ENCODE data around the gene JUP.
A peak's percentile ranks its signal among the peaks of the same experiment; 100 is the strongest.

Gene JUP

GRCh38 chr17:41785091-41785858 lies 1.2 kb downstream of the JUP start:
- TF ChIP-seq MYC (IDR thresholded peaks at IDR 0.05; ENCODE audit: low read depth, low read length) (peak; percentile 54; the same call in 1 of the 2 replicates), MAX (IDR thresholded peaks at IDR 0.05; ENCODE audit: low read depth, low read length) (no peak), POLR2A (IDR thresholded peaks at IDR 0.05; ENCODE audit: extremely low read depth, insufficient read length) (no peak), CTCF (IDR thresholded peaks at IDR 0.05; ENCODE audit: low read depth, low read length) (no peak)
- H3K4me3 ChIP-seq (ENCODE audit: low read depth, low read length) = peak overlapping the region; percentile 66
- DNase-seq (ENCODE audit: low read depth) = peak; percentile 93

GRCh38 chr17:41784207-41784744 lies 2.2 kb downstream of the JUP start:
- peak; percentile 97 for DNase-seq (ENCODE audit: low read depth)
- peak overlapping the region; percentile 66 for H3K4me3 ChIP-seq (ENCODE audit: low read depth, low read length)
- no peak for TF ChIP-seq MAX (IDR thresholded peaks at IDR 0.05; ENCODE audit: low read depth, low read length)
- no peak for TF ChIP-seq CTCF (IDR thresholded peaks at IDR 0.05; ENCODE audit: low read depth, low read length)
- TF ChIP-seq POLR2A (IDR thresholded peaks at IDR 0.05; ENCODE audit: extremely low read depth, insufficient read length) = no peak
- TF ChIP-seq MYC (IDR thresholded peaks at IDR 0.05; ENCODE audit: low read depth, low read length) = no peak

- no peak for TF ChIP-seq POLR2A (IDR thresholded peaks at IDR 0.05; ENCODE audit: extremely low read depth, insufficient read length)
- no peak for TF ChIP-seq MAX (IDR thresholded peaks at IDR 0.05; ENCODE audit: low read depth, low read length)
- TF ChIP-seq CTCF (IDR thresholded peaks at IDR 0.05; ENCODE audit: low read depth, low read length) = no peak
- no peak for TF ChIP-seq MYC (IDR thresholded peaks at IDR 0.05; ENCODE audit: low read depth, low read length)
- no peak overlapping the region for H3K4me3 ChIP-seq (ENCODE audit: low read depth, low read length)
- DNase-seq (ENCODE audit: low read depth) = no peak
Observed at GRCh38 chr17:41782142-41782541, 4.4 kb downstream of the JUP start.

GRCh38 chr17:41781404-41782110 lies 5.0 kb downstream of the JUP start:
- DNase-seq (ENCODE audit: low read depth) = peak; percentile 44
- TF ChIP-seq CTCF (IDR thresholded peaks at IDR 0.05; ENCODE audit: low read depth, low read length) = no peak
- no peak for TF ChIP-seq MAX (IDR thresholded peaks at IDR 0.05; ENCODE audit: low read depth, low read length)
- no peak for TF ChIP-seq POLR2A (IDR thresholded peaks at IDR 0.05; ENCODE audit: extremely low read depth, insufficient read length)
- no peak for TF ChIP-seq MYC (IDR thresholded peaks at IDR 0.05; ENCODE audit: low read depth, low read length)
- H3K4me3 ChIP-seq (ENCODE audit: low read depth, low read length) = no peak overlapping the region

- no peak for DNase-seq (ENCODE audit: low read depth)
- no peak overlapping the region for H3K4me3 ChIP-seq (ENCODE audit: low read depth, low read length)
- TF ChIP-seq CTCF (IDR thresholded peaks at IDR 0.05; ENCODE audit: low read depth, low read length) (no peak), MYC (IDR thresholded peaks at IDR 0.05; ENCODE audit: low read depth, low read length) (no peak), MAX (IDR thresholded peaks at IDR 0.05; ENCODE audit: low read depth, low read length) (no peak), POLR2A (IDR thresholded peaks at IDR 0.05; ENCODE audit: extremely low read depth, insufficient read length) (no peak)
Observed at GRCh38 chr17:41779954-41780353, 6.6 kb downstream of the JUP start.

Measured in NB4 (cell line).